HG03558 (cell line): Measurements from ENCODE around the gene LRRC8D.

ENCODE experiments used
- ATAC-seq: cut with Tn5 transposase; IDR thresholded peaks from one replicate; pipeline ENCODE4 v1.9.1; 2021; ENCODE audit warnings: moderate number of reproducible peaks; ENCODE audit not compliant: unreplicated experiment; ENCODE audit errors: extremely low read depth

The LRRC8D gene

GRCh38 chr1:89863165-89863830 lies 42.5 kb downstream of the LRRC8D start:
- no peak for ATAC-seq

DNA sequence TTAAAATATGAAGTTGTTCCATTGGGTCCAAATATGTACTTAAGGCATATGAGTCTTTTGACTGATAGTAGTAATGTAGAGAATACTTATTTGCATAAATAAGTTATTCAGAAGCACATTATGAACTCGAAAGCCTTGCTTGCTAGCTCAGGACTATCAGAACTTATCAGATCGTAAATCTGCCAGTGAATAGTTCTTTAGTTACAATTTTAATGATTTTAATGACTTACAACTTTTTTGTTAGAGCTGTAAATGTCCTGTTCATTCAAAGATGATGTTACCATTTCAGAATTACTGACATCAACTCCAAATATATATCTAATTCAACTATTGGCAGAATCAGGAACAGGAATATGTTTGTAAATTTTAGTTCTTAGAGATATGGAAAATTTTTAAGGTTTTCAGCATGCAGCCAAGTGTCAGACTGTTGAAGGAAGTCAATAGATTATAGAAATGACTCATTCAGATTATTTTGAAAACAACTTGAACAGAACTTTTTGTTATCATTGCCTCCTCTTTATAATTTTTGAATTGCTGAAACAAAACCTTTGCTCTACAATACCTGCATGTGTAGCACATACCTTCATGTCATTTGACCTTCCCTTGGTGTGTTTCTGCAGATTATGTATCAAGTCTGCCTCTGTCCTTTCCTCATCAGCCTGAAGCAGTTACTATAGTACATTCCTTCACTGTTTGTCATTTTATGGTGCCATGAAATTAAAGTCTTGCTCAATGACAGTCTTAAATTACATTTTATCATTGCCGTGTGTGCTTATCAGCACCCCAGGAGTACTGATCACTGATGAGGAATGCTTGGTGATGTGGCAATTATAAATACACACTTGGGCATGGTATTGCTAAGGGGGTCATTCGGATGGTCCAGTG lies 44.9 kb downstream of the LRRC8D start:
- no peak for ATAC-seq

- no peak for ATAC-seq
Observed at GRCh38 chr1:89866568-89866967, 45.7 kb downstream of the LRRC8D start.

DNA sequence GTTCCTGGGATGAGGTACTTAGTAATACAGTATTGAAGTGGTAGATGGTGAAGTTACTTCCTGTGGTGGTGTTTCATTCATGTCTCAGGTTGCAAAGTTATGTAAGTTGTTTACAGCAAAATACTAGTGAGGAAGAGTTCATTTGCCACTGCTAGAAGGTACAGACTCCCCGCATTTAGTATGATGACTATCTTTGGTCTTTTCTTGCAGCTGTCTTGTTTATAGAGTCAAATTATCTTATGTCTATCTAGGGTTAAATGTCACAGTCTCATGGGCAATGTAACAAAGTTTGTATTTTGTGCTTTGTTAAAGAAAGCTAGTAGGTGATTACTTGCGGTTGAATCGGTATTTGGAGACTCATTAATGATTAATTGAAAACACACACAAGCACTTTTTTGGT lies 50.2 kb downstream of the LRRC8D start:
- no peak for ATAC-seq

GRCh38 chr1:89871768-89872473 lies 51.1 kb downstream of the LRRC8D start:
- ATAC-seq, result no peak

- no peak for ATAC-seq
Observed at GRCh38 chr1:89872567-89872966, 51.7 kb downstream of the LRRC8D start.

GRCh38 chr1:89873288-89873687 lies 52.5 kb downstream of the LRRC8D start:
- no peak for ATAC-seq

DNA sequence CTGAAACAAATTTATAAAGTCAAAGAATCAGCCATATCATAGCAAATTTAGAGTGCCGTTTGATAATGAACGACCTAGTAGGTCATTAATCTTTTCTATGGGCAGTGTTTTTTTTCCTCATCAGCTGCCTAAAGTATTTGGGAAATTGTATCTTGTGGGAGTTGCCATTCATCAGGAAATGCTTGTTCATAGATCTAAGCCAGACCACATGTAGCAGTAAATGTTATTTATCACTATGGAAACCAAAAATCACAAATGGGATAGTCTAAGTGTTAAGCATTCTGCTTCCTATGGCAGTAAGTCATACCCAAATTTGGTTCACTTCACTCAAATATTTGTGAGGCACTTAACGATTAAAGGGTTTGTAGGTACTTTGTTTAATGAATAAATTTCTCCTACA lies 52.9 kb downstream of the LRRC8D start:
- no peak for ATAC-seq

- no peak for ATAC-seq
Observed at GRCh38 chr1:89876463-89876862, 55.6 kb downstream of the LRRC8D start.

DNA sequence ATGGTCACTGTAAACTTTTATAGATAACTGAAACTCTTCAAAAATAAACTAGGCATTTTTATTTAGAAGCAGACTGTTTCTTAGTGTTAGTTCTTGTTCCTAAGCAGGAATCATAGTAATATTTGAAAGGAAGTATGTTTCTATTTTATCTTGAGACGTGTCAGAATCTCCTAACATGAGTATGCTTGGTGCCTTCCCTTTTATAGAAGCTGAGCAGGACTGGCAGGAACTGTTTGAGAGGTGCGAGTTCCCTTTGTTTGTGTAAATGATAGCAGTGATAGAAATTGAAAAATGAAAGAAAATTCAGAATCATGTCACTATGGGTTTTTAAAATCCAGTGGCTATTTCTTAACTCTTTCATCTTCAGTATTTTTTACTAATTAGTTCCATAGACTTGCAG lies 56.9 kb downstream of the LRRC8D start:
- no peak for ATAC-seq

- ATAC-seq, result no peak
Observed at GRCh38 chr1:89878256-89878655, 57.4 kb downstream of the LRRC8D start.

- ATAC-seq, result no peak
Observed at GRCh38 chr1:89880679-89881078, 59.8 kb downstream of the LRRC8D start.

DNA sequence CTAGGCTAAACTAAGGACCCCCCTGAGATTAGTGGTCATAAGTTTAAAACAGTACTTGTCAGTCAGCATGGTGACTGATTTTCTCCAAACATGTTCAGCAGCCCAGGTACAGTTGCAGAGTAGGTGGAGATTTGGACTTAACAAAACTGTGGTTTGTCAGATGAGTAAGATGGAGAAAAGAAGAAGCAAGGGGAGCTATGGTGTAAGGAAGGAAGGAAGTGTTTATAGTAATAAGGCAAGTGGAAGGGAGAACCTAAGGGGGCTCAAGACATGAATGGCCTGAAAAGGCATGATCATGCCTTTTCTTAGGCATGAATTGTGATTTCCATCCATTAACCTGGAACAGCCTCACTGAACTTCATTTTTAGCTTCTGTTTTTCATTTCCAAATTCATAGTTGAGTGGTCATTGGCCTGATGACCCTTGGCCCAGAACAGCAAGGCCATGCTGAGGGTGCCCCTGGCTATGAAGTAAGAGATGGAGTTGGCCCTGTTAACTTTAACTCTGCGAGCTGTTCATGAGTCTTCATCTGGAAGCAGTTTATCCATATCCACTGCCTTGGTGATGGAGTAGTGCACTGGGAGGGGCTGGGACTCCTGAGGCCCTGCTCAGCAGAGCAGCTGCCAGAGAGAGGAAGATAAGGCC lies 60.7 kb downstream of the LRRC8D start:
- ATAC-seq, result no peak

- no peak for ATAC-seq
Observed at GRCh38 chr1:89882348-89883029, 61.7 kb downstream of the LRRC8D start.

DNA sequence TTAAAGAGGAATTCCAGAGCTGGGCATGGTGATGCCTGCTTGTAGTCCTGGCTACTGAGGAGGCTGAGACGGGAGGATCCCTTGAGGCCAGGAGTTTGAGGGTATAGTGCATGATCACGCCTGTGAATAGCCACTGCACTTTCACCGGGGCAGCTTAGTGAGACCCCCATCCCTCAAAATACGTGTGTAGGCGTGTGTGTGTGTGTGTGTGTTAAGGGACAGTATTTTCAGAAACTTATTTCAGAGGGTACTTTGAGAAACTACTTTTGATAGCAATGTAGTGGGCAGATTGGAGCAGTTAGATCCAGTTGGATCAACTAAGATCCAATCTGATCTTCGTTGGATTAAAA lies 62.2 kb downstream of the LRRC8D start:
- ATAC-seq, result no peak

GRCh38 chr1:89884718-89885596 lies 64.1 kb downstream of the LRRC8D start:
- ATAC-seq, result no peak

- ATAC-seq, result no peak
Observed at GRCh38 chr1:89887270-89887669, 66.4 kb downstream of the LRRC8D start.

DNA sequence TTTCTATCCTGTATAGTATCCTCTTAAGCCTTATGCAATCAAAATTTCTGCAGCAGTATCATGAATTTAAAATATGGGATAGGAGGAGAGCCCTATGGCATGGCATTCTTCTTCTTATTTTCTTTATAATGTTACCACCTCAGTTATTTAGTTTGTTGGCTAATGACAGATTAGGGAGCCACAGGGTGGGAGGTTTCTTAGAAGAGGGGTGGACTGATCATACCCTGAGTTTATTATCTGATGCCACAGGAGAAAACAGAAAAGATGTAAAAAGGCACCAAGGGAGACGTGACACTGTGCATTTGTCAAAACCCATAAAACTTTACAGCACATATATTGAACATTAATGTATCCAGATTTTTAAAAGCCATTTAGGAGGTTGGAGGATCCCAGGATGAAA lies 66.9 kb downstream of the LRRC8D start:
- no peak for ATAC-seq
